Fibroblast of skin of scalp (primary cell): Measurements from ENCODE around the gene GUCY2F.

Experiments used
- DNase-seq: peaks from one replicate; pipeline ENCODE4 v3.0.0-alpha.2; 2013

Gene GUCY2F

DNA sequence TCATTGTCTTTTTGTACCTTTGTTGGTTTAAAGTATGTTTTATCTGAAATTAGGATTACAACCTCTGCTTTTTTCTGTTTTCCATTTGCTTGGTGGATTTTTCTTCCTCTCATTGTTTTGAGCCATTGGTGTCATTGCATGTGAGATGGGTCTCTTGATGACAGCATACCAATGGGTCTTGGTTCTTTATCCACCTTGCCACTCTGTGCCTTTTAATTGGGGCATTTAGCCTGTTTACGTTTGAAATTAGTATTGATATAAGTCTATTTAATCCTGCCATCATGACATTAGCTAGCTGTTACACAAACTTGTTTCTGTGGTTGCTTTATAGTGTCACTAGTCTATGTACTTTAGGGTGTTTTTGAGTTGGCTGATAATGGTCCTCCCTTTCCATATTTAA, 145.7 kb downstream of the GUCY2F start:
- no peak for DNase-seq

DNA sequence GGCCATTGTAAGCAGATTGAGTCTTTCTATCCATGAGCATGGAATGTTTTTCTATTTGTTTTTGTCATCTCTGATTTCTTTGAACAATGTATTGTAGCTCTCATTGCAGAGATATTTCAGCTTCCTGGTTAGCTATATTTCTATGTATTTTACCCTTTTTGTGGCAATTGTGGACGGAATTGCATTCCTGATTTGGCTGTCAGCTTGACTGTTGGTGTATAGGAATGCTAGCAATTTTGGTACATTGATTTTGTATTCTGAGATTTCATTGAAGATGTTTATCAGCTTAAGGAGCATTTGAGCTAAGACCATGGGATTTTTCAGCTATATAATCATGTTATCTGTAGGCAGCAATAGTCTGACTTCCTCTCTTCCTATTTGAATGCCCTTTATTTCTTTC, 154.6 kb downstream of the GUCY2F start:
- peak; percentile 82 for DNase-seq
